ENCODE data around the gene MED19.
"Not testable (repeated sequence)": the region's sequence is repeated elsewhere in the genome, so short reads cannot be mapped to it uniquely, and the experiment has no call there.

Gene MED19

GRCh38 chr11:57699813-57700212 lies 12.2 kb downstream of the MED19 start (continued):
- TF ChIP-seq OSR1 (CRISPR knock-in tag; IDR thresholded peaks at IDR 0.05) (no peak), ZNF565 (CRISPR knock-in tag; conservative IDR thresholded peaks at IDR 0.05; ENCODE audit: low read depth) (no peak), ESRRG (CRISPR knock-in tag; IDR thresholded peaks at IDR 0.05) (no peak), CSDC2 (CRISPR knock-in tag; IDR thresholded peaks at IDR 0.05) (no peak)

GRCh38 chr11:57698843-57699365 lies 13.1 kb downstream of the MED19 start:
- ATAC-seq = no peak; the same call in 2 of the 3 replicates
- TF ChIP-seq OSR1 (CRISPR knock-in tag; IDR thresholded peaks at IDR 0.05) (no peak), ARNTL (CRISPR knock-in tag; IDR thresholded peaks at IDR 0.05; ENCODE audit: borderline replicate concordance, low read depth) (no peak), RARB (CRISPR knock-in tag; IDR thresholded peaks at IDR 0.05) (no peak), TOX (CRISPR knock-in tag; IDR thresholded peaks at IDR 0.05; ENCODE audit: borderline replicate concordance) (no peak), TCF4 (CRISPR knock-in tag; IDR thresholded peaks at IDR 0.05; ENCODE audit: borderline replicate concordance) (no peak)
- TF ChIP-seq, protein P1, sequence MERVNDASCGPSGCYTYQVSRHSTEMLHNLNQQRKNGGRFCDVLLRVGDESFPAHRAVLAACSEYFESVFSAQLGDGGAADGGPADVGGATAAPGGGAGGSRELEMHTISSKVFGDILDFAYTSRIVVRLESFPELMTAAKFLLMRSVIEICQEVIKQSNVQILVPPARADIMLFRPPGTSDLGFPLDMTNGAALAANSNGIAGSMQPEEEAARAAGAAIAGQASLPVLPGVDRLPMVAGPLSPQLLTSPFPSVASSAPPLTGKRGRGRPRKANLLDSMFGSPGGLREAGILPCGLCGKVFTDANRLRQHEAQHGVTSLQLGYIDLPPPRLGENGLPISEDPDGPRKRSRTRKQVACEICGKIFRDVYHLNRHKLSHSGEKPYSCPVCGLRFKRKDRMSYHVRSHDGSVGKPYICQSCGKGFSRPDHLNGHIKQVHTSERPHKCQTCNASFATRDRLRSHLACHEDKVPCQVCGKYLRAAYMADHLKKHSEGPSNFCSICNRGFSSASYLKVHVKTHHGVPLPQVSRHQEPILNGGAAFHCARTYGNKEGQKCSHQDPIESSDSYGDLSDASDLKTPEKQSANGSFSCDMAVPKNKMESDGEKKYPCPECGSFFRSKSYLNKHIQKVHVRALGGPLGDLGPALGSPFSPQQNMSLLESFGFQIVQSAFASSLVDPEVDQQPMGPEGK (CRISPR knock-in tag; IDR thresholded peaks at IDR 0.05; ENCODE audit: borderline replicate concordance) = no peak
- TF ChIP-seq, protein P2, sequence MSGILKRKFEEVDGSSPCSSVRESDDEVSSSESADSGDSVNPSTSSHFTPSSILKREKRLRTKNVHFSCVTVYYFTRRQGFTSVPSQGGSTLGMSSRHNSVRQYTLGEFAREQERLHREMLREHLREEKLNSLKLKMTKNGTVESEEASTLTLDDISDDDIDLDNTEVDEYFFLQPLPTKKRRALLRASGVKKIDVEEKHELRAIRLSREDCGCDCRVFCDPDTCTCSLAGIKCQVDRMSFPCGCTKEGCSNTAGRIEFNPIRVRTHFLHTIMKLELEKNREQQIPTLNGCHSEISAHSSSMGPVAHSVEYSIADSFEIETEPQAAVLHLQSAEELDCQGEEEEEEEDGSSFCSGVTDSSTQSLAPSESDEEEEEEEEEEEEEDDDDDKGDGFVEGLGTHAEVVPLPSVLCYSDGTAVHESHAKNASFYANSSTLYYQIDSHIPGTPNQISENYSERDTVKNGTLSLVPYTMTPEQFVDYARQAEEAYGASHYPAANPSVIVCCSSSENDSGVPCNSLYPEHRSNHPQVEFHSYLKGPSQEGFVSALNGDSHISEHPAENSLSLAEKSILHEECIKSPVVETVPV (CRISPR knock-in tag; IDR thresholded peaks at IDR 0.05) = no peak
- TF ChIP-seq, protein P3, sequence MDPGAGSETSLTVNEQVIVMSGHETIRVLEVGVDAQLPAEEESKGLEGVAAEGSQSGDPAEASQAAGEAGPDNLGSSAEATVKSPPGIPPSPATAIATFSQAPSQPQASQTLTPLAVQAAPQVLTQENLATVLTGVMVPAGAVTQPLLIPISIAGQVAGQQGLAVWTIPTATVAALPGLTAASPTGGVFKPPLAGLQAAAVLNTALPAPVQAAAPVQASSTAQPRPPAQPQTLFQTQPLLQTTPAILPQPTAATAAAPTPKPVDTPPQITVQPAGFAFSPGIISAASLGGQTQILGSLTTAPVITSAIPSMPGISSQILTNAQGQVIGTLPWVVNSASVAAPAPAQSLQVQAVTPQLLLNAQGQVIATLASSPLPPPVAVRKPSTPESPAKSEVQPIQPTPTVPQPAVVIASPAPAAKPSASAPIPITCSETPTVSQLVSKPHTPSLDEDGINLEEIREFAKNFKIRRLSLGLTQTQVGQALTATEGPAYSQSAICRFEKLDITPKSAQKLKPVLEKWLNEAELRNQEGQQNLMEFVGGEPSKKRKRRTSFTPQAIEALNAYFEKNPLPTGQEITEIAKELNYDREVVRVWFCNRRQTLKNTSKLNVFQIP (CRISPR knock-in tag; IDR thresholded peaks at IDR 0.05; ENCODE audit: borderline replicate concordance, low read depth) = no peak

DNA sequence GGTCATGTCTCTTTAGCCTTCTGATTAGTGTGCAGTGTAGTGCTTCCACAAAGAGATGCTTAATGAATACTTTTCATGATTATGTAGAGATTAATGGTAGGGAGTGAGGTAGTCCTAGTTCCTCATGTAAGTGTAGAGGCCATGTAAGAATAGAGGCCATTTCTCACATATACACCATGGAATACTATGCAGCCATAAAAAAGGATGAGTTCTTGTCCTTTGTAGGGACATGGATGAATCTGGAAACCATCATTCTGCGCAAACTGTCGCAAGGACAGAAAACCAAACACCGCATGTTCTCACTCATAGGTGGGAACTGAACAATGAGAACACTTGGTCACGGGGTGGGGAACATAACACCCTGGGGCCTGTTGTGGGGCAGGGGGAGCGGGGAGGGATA lies 21.5 kb downstream of the MED19 start:
- ATAC-seq = not testable (repeated sequence)

GRCh38 chr11:57681168-57681567 lies 30.8 kb downstream of the MED19 start:
- no peak for ATAC-seq
- TF ChIP-seq RARB (CRISPR knock-in tag; IDR thresholded peaks at IDR 0.05) = no peak
- no peak for TF ChIP-seq CSDC2 (CRISPR knock-in tag; IDR thresholded peaks at IDR 0.05)

GRCh38 chr11:57680552-57680874 lies 31.5 kb downstream of the MED19 start:
- no peak; the same call in 2 of the 3 replicates for ATAC-seq
- no peak for TF ChIP-seq ISL1 (CRISPR knock-in tag; IDR thresholded peaks at IDR 0.05)
- TF ChIP-seq SNAI2 (CRISPR knock-in tag; IDR thresholded peaks at IDR 0.05) = no peak
- TF ChIP-seq CSDC2 (CRISPR knock-in tag; IDR thresholded peaks at IDR 0.05) = no peak
- TF ChIP-seq, protein P2 (CRISPR knock-in tag; IDR thresholded peaks at IDR 0.05) = no peak
- TF ChIP-seq ZNF70 (CRISPR knock-in tag; IDR thresholded peaks at IDR 0.05) = no peak
- TF ChIP-seq ZFP30 (CRISPR knock-in tag; IDR thresholded peaks at IDR 0.05) = no peak
- no peak for TF ChIP-seq BACH2 (CRISPR knock-in tag; IDR thresholded peaks at IDR 0.05; ENCODE audit: borderline replicate concordance)
- no peak for TF ChIP-seq ESRRG (CRISPR knock-in tag; IDR thresholded peaks at IDR 0.05)
- TF ChIP-seq ZNF8 (CRISPR knock-in tag; IDR thresholded peaks at IDR 0.05) = no peak

GRCh38 chr11:57679396-57679795 lies 32.6 kb downstream of the MED19 start:
- TF ChIP-seq ZNF8 (CRISPR knock-in tag; IDR thresholded peaks at IDR 0.05) (no peak), PPARA (CRISPR knock-in tag; IDR thresholded peaks at IDR 0.05; ENCODE audit: borderline replicate concordance) (no peak), ZFP30 (CRISPR knock-in tag; IDR thresholded peaks at IDR 0.05) (no peak)
- TF ChIP-seq, protein P4, sequence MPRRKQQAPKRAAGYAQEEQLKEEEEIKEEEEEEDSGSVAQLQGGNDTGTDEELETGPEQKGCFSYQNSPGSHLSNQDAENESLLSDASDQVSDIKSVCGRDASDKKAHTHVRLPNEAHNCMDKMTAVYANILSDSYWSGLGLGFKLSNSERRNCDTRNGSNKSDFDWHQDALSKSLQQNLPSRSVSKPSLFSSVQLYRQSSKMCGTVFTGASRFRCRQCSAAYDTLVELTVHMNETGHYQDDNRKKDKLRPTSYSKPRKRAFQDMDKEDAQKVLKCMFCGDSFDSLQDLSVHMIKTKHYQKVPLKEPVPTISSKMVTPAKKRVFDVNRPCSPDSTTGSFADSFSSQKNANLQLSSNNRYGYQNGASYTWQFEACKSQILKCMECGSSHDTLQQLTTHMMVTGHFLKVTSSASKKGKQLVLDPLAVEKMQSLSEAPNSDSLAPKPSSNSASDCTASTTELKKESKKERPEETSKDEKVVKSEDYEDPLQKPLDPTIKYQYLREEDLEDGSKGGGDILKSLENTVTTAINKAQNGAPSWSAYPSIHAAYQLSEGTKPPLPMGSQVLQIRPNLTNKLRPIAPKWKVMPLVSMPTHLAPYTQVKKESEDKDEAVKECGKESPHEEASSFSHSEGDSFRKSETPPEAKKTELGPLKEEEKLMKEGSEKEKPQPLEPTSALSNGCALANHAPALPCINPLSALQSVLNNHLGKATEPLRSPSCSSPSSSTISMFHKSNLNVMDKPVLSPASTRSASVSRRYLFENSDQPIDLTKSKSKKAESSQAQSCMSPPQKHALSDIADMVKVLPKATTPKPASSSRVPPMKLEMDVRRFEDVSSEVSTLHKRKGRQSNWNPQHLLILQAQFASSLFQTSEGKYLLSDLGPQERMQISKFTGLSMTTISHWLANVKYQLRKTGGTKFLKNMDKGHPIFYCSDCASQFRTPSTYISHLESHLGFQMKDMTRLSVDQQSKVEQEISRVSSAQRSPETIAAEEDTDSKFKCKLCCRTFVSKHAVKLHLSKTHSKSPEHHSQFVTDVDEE (CRISPR knock-in tag; IDR thresholded peaks at IDR 0.05) = no peak
- ATAC-seq = no peak

Measured in SK-N-SH treated with all-trans-retinoic acid at 6 μM for 48 hours (cell line).